HCT116 (cell line): ENCODE measurements around the gene GPC5. TPM values are rescaled to one million over a fixed set of nuclear protein-coding genes. Genes with fewer than 3 reads are reported as not detected.

Experiments
- ATAC-seq: fragments of 200-7000 bp; cut with Tn5 transposase; 2 replicates; pipeline ENCODE4 v1.9.1; 2020; ENCODE audit warnings: mild to moderate bottlenecking, moderate library complexity
- BruUV-seq: library from RNA; stranded (reverse); fragments of 400-500 nt; replicated peaks from 2 replicates; lab custom pipeline; 2021; lab: Mats Ljungman, UMichigan
- CTCF ChIA-PET: fragments of 300-600 bp; sonication (Branson Sonifier 250); formaldehyde crosslinking; loops from one replicate; lab custom pipeline; 2021; ENCODE audit warnings: antibody characterized with exemption; lab: Charles Lee
- POLR2A ChIA-PET: fragments of 300-600, 350-600 bp; sonication (Branson Sonifier 250); formaldehyde crosslinking; loops from one replicate; lab custom pipeline; 2021; ENCODE audit warnings: antibody characterized with exemption; lab: Charles Lee
- RAD21 ChIA-PET, 2 experiments: fragments of 300-600 bp; sonication (Branson Sonifier 250); formaldehyde crosslinking; loops; one replicate each; lab custom pipeline; 2023; ENCODE audit warnings: low total read pairs in 2 of 2; ENCODE audit not compliant: uncharacterized antibody in 2 of 2, unreplicated experiment in 2 of 2, low non-redundant PET in 1 of 2; lab: Charles Lee
- DNase-seq: peaks from one replicate; pipeline ENCODE4 v3.0.0-alpha.2; 2010; ENCODE audit warnings: low read depth, low spot score
- H2AFZ ChIP-seq: fragments of 200-600 bp; shearing (Covaris generic), sonication (generic); 2 replicates; pipeline ENCODE4 v1.6.1; 2017; ENCODE audit warnings: low read depth, mixed run types, mixed read lengths, antibody characterized with exemption, low read length; ENCODE audit not compliant: poor library complexity, severe bottlenecking
- H3K27ac ChIP-seq: 2 replicates; pipeline ENCODE4 v1.5.1; 2012; ENCODE audit warnings: low read depth, low read length
- H3K27me3 ChIP-seq: fragments of 200-600 bp; sonication (generic); 2 replicates; pipeline ENCODE4 v1.6.1; 2016; ENCODE audit warnings: mixed run types, low read length, mixed read lengths; ENCODE audit not compliant: insufficient read depth
- H3K36me3 ChIP-seq, 2 experiments: fragments of 200-500 bp in 1 of 2; fragments of 200-600 bp in 1 of 2; sonication (Bioruptor generic) in 1 of 2; sonication (generic) in 1 of 2; 2 replicates each; pipeline versions ENCODE4 v1.5.1 to v1.6.1; 2014 to 2016; ENCODE audit warnings: low read length in 2 of 2, inconsistent platforms in 1 of 2, mixed read lengths in 1 of 2, mixed run types in 1 of 2; ENCODE audit not compliant: insufficient read depth in 2 of 2, control insufficient read depth in 1 of 2
- H3K4me1 ChIP-seq, 2 experiments: fragments of 200-600 bp in 1 of 2; sonication (generic) in 1 of 2; 2 replicates each; pipeline versions ENCODE4 v1.5.1 to v1.6.1; 2012 to 2017; ENCODE audit warnings: low read length in 2 of 2, inconsistent platforms in 1 of 2, mild to moderate bottlenecking in 1 of 2, mixed read lengths in 1 of 2, mixed run types in 1 of 2, moderate library complexity in 1 of 2; ENCODE audit not compliant: insufficient read depth in 2 of 2, control insufficient read depth in 1 of 2
- H3K4me2 ChIP-seq: fragments of 200-600 bp; sonication (generic); 2 replicates; pipeline ENCODE4 v1.6.1; 2017; ENCODE audit warnings: mixed run types, low read length, mixed read lengths
- H3K4me3 ChIP-seq, 2 experiments: fragments of 200-600 bp in 1 of 2; sonication (generic) in 1 of 2; replicated peaks in 1 of 2; 2 replicates each; pipeline ENCODE4 v1.5.1; 2011 to 2016; ENCODE audit warnings: low read length in 2 of 2, control low read depth in 1 of 2, low read depth in 1 of 2, mild to moderate bottlenecking in 1 of 2, mixed read lengths in 1 of 2, mixed run types in 1 of 2
- H3K79me2 ChIP-seq: fragments of 200-600 bp; sonication (generic); 2 replicates; pipeline ENCODE4 v1.6.1; 2017; ENCODE audit warnings: mild to moderate bottlenecking, mixed run types, low read length, moderate library complexity, mixed read lengths; ENCODE audit not compliant: insufficient read depth
- H3K9ac ChIP-seq: fragments of 200-600 bp; sonication (generic); 2 replicates; pipeline ENCODE4 v1.6.1; 2016; ENCODE audit warnings: low read length, mixed read lengths
- H3K9me2 ChIP-seq: fragments of 200-600 bp; sonication (generic), shearing (Covaris generic); 2 replicates; pipeline ENCODE4 v1.6.1; 2017; ENCODE audit warnings: mixed run types, mild to moderate bottlenecking, moderate library complexity; ENCODE audit not compliant: insufficient read depth
- H3K9me3 ChIP-seq, 2 experiments: fragments of 200-500 bp in 1 of 2; fragments of 200-600 bp in 1 of 2; sonication (Bioruptor generic) in 1 of 2; sonication (generic) in 1 of 2; 2 replicates each; pipeline ENCODE4 v1.6.1; 2014 to 2017; ENCODE audit warnings: low read length in 2 of 2, mixed read lengths in 2 of 2, inconsistent platforms in 1 of 2, low read depth in 1 of 2, mild to moderate bottlenecking in 1 of 2, mixed run types in 1 of 2, moderate library complexity in 1 of 2; ENCODE audit not compliant: control insufficient read depth in 1 of 2, insufficient read depth in 1 of 2
- H4K20me1 ChIP-seq: fragments of 200-600 bp; sonication (generic), shearing (Covaris generic); 2 replicates; pipeline ENCODE4 v1.6.1; 2017; ENCODE audit warnings: mixed run types, mild to moderate bottlenecking, moderate library complexity; ENCODE audit not compliant: insufficient read depth
- CBX3 ChIP-seq: IDR thresholded peaks from 2 replicates; pipeline ENCODE4 v1.6.1; 2012; ENCODE audit warnings: low read depth
- ELF1 ChIP-seq: IDR thresholded peaks from 2 replicates; pipeline ENCODE4 v1.6.1; 2012; ENCODE audit warnings: low read depth, borderline replicate concordance
- EZH2 ChIP-seq: fragments of 200-600 bp; sonication (generic); IDR thresholded peaks from 2 replicates; pipeline ENCODE4 v1.6.1; 2017; ENCODE audit warnings: antibody characterized with exemption, mixed run types
- FOSL1 ChIP-seq: IDR thresholded peaks from 2 replicates; pipeline ENCODE4 v1.6.1; 2012; ENCODE audit warnings: low read depth
- POLR2A ChIP-seq: IDR thresholded peaks from 2 replicates; pipeline ENCODE4 v1.7.0; 2011; ENCODE audit warnings: borderline replicate concordance; ENCODE audit not compliant: insufficient read depth, insufficient read length; ENCODE audit errors: extremely low read depth
- TCF7L2 ChIP-seq: IDR thresholded peaks from 2 replicates; pipeline ENCODE4 v1.7.0; 2011; ENCODE audit warnings: borderline replicate concordance, inconsistent platforms; ENCODE audit not compliant: insufficient read depth, insufficient read length; ENCODE audit errors: extremely low read depth
- ZNF274 ChIP-seq: fragments of 200-500 bp; sonication (Bioruptor generic); IDR thresholded peaks from 2 replicates; pipeline ENCODE4 v1.6.1; 2014; ENCODE audit warnings: mild to moderate bottlenecking, low read depth, low read length, inconsistent platforms
- intact Hi-C: fragments of 100-400 bp; cut with micrococcal nuclease; formaldehyde crosslinking; loops from 2 replicates; pipeline ENCODE4 v1.10.0; 2022
- total RNA-seq: library from RNA; stranded (reverse); gene quantifications from one replicate; pipeline ENCODE4 v1.2.1, GENCODE V29; 2021; ENCODE audit not compliant: unreplicated experiment
- TF ChIP-seq, protein P1 (sequence below): IDR thresholded peaks from 2 replicates; pipeline ENCODE4 v1.6.1; 2011; ENCODE audit warnings: mild to moderate bottlenecking, low read length, moderate library complexity; ENCODE audit not compliant: insufficient replicate concordance; ENCODE audit errors: extremely low read depth
- TF ChIP-seq, protein P2 (sequence below): IDR thresholded peaks from 2 replicates; pipeline ENCODE4 v1.6.1; 2012; ENCODE audit warnings: low read depth
- TF ChIP-seq, protein P3 (sequence below), 3 experiments: fragments of 200-600 bp in 1 of 3; sonication (generic) in 1 of 3; IDR thresholded peaks in 2 of 3; conservative IDR thresholded peaks in 1 of 3; 2 replicates each; pipeline ENCODE4 v1.5.1; 2012 to 2017; ENCODE audit warnings: low read depth in 2 of 3, low read length in 2 of 3, antibody characterized with exemption in 1 of 3, borderline replicate concordance in 1 of 3, control low read depth in 1 of 3, mild to moderate bottlenecking in 1 of 3, mixed read lengths in 1 of 3, mixed run types in 1 of 3, moderate library complexity in 1 of 3; ENCODE audit not compliant: insufficient read depth in 1 of 3

Gene GPC5
- total RNA-seq, 1 experiment from 2014 or later = not detected

DNA sequence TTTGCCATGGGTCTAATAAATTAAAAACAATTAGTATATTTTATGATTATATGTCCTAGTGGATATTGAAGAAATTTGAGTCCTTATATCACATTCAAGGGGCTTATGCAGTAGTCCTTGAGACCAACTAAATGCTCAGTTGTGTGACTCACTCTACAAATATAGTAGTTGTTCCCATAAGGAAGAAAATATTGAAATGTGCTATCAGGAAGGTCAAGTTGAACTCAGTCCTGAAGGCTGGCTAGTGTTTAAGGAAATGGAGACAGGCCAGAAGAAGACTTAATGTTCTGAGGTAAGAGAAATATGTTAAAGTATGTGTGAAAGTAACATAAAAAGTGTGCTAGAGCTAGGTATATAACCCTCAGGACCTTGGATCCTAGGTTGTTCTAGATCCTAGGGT lies 1062.1 kb downstream of the GPC5 start:
- POLR2A ChIA-PET = no interaction called here
- Histone ChIP-seq H3K4me2 (no peak overlapping the region), H4K20me1 (no peaks in the 10 kb centered on the region), H3K9ac (no peak overlapping the region)
- no peak for DNase-seq
- no TSS peak for BruUV-seq
- no peak for TF ChIP-seq CBX3
- no peak for TF ChIP-seq EZH2
- TF ChIP-seq ELF1 = no peak
- no peak for TF ChIP-seq TCF7L2
- TF ChIP-seq, protein P1, sequence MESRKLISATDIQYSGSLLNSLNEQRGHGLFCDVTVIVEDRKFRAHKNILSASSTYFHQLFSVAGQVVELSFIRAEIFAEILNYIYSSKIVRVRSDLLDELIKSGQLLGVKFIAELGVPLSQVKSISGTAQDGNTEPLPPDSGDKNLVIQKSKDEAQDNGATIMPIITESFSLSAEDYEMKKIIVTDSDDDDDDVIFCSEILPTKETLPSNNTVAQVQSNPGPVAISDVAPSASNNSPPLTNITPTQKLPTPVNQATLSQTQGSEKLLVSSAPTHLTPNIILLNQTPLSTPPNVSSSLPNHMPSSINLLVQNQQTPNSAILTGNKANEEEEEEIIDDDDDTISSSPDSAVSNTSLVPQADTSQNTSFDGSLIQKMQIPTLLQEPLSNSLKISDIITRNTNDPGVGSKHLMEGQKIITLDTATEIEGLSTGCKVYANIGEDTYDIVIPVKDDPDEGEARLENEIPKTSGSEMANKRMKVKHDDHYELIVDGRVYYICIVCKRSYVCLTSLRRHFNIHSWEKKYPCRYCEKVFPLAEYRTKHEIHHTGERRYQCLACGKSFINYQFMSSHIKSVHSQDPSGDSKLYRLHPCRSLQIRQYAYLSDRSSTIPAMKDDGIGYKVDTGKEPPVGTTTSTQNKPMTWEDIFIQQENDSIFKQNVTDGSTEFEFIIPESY = no peak
- TF ChIP-seq, protein P2, sequence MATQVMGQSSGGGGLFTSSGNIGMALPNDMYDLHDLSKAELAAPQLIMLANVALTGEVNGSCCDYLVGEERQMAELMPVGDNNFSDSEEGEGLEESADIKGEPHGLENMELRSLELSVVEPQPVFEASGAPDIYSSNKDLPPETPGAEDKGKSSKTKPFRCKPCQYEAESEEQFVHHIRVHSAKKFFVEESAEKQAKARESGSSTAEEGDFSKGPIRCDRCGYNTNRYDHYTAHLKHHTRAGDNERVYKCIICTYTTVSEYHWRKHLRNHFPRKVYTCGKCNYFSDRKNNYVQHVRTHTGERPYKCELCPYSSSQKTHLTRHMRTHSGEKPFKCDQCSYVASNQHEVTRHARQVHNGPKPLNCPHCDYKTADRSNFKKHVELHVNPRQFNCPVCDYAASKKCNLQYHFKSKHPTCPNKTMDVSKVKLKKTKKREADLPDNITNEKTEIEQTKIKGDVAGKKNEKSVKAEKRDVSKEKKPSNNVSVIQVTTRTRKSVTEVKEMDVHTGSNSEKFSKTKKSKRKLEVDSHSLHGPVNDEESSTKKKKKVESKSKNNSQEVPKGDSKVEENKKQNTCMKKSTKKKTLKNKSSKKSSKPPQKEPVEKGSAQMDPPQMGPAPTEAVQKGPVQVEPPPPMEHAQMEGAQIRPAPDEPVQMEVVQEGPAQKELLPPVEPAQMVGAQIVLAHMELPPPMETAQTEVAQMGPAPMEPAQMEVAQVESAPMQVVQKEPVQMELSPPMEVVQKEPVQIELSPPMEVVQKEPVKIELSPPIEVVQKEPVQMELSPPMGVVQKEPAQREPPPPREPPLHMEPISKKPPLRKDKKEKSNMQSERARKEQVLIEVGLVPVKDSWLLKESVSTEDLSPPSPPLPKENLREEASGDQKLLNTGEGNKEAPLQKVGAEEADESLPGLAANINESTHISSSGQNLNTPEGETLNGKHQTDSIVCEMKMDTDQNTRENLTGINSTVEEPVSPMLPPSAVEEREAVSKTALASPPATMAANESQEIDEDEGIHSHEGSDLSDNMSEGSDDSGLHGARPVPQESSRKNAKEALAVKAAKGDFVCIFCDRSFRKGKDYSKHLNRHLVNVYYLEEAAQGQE = no peak
- no peak for TF ChIP-seq ZNF274
- TF ChIP-seq FOSL1 = no peak
- no peak for TF ChIP-seq POLR2A
- TF ChIP-seq, protein P3, sequence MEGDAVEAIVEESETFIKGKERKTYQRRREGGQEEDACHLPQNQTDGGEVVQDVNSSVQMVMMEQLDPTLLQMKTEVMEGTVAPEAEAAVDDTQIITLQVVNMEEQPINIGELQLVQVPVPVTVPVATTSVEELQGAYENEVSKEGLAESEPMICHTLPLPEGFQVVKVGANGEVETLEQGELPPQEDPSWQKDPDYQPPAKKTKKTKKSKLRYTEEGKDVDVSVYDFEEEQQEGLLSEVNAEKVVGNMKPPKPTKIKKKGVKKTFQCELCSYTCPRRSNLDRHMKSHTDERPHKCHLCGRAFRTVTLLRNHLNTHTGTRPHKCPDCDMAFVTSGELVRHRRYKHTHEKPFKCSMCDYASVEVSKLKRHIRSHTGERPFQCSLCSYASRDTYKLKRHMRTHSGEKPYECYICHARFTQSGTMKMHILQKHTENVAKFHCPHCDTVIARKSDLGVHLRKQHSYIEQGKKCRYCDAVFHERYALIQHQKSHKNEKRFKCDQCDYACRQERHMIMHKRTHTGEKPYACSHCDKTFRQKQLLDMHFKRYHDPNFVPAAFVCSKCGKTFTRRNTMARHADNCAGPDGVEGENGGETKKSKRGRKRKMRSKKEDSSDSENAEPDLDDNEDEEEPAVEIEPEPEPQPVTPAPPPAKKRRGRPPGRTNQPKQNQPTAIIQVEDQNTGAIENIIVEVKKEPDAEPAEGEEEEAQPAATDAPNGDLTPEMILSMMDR (IDR thresholded peaks at IDR 0.05 in 2 of 3, conservative IDR thresholded peaks at IDR 0.05 in 1 of 3; ENCODE audit: borderline replicate concordance in 1 of 3, insufficient read depth in 1 of 3, low read depth in 2 of 3, low read length in 2 of 3) = no peak
- TF ChIP-seq, all 23 proteins: peak for 0
- CTCF ChIA-PET = no interaction called here
- RAD21 ChIA-PET = no interaction called here
- H3K9me2 ChIP-seq = no peaks in the 10 kb centered on the region
- peaks cover 16 to 28% of the 10 kb centered on the region in 2 experiments; a peak in 2 of 4 replicates for H3K9me3 ChIP-seq
- intact Hi-C loops = no loop called here
- H3K4me1 ChIP-seq = no peaks in the 10 kb centered on the region
- no peak overlapping the region for H3K4me3 ChIP-seq
- no peak overlapping the region for H3K27ac ChIP-seq
- no peaks in the 10 kb centered on the region for H3K27me3 ChIP-seq
- H3K36me3 ChIP-seq = no peaks in the 10 kb centered on the region
- no peak for ATAC-seq
- H3K79me2 ChIP-seq = no peaks in the 10 kb centered on the region
- no peak overlapping the region for H2AFZ ChIP-seq
